DOHH2 (cell line): ENCODE data around the gene TDRD7.

ENCODE experiments used
- H3F3A ChIP-seq: fragments of 200-600 bp; sonication (generic), shearing (Covaris generic); 2 replicates; pipeline ENCODE4 v1.6.0; 2016; ENCODE audit warnings: antibody characterized with exemption, mild to moderate bottlenecking; ENCODE audit not compliant: control insufficient read depth, insufficient read depth
- H3K27ac ChIP-seq: fragments of 200-600 bp; sonication (generic); 2 replicates; pipeline ENCODE4 v1.5.1; 2014; ENCODE audit warnings: low read depth, mild to moderate bottlenecking, low read length, moderate library complexity
- H3K27me3 ChIP-seq: fragments of 200-600 bp; sonication (generic); 2 replicates; pipeline ENCODE4 v1.6.1; 2014; ENCODE audit warnings: mild to moderate bottlenecking, low read length, mixed read lengths; ENCODE audit not compliant: control insufficient read depth
- H3K36me3 ChIP-seq: fragments of 200-600 bp; sonication (generic); 2 replicates; pipeline ENCODE4 v1.6.1; 2014; ENCODE audit warnings: mild to moderate bottlenecking, low read length, moderate library complexity, mixed read lengths; ENCODE audit not compliant: control insufficient read depth
- H3K4me1 ChIP-seq: fragments of 200-600 bp; sonication (generic); 2 replicates; pipeline ENCODE4 v1.6.1; 2014; ENCODE audit warnings: mild to moderate bottlenecking, low read length, mixed read lengths; ENCODE audit not compliant: control insufficient read depth
- H3K4me2 ChIP-seq: fragments of 200-600 bp; sonication (generic); 2 replicates; pipeline ENCODE4 v1.6.0; 2014; ENCODE audit warnings: mild to moderate bottlenecking, low read length, moderate library complexity
- H3K4me3 ChIP-seq: fragments of 200-600 bp; sonication (generic); 2 replicates; pipeline ENCODE4 v1.5.1; 2014; ENCODE audit warnings: mild to moderate bottlenecking, low read length, mixed read lengths
- H3K79me2 ChIP-seq: fragments of 200-600 bp; sonication (generic); 2 replicates; pipeline ENCODE4 v1.6.1; 2014; ENCODE audit warnings: mild to moderate bottlenecking, low read length, mixed read lengths; ENCODE audit not compliant: control insufficient read depth
- H3K9me2 ChIP-seq: fragments of 200-600 bp; sonication (generic); replicated peaks from 2 replicates; pipeline ENCODE4 v1.6.1; 2014; ENCODE audit warnings: mild to moderate bottlenecking, low read length, mixed read lengths; ENCODE audit not compliant: control insufficient read depth
- H3K9me3 ChIP-seq: fragments of 200-600 bp; sonication (generic); 2 replicates; pipeline ENCODE4 v1.6.1; 2014; ENCODE audit warnings: antibody characterized with exemption, low read length, mixed read lengths; ENCODE audit not compliant: control insufficient read depth, insufficient read depth
- H4K20me1 ChIP-seq: fragments of 200-600 bp; sonication (generic); 2 replicates; pipeline ENCODE4 v1.6.0; 2014; ENCODE audit warnings: low read depth, mild to moderate bottlenecking, antibody characterized with exemption, low read length, moderate library complexity; ENCODE audit not compliant: control insufficient read depth, insufficient read depth
- CTCF ChIP-seq: fragments of 200-600 bp; sonication (generic); IDR thresholded peaks from one replicate; pipeline ENCODE4 v1.5.1; 2014; ENCODE audit warnings: antibody characterized with exemption, mild to moderate bottlenecking, low read depth, low read length; ENCODE audit not compliant: poor library complexity, severe bottlenecking
- EZH2phosphoT487 ChIP-seq: fragments of 200-600 bp; sonication (generic); IDR thresholded peaks from 2 replicates; pipeline ENCODE4 v1.6.1; 2017; ENCODE audit warnings: borderline replicate concordance, mild to moderate bottlenecking, antibody characterized with exemption, low read length, moderate library complexity, mixed read lengths

Gene TDRD7

GRCh38 chr9:97405551-97405950 is 6.3 kb upstream of the TDRD7 start:
- Histone ChIP-seq H3K4me3 (no peak overlapping the region), H3F3A (no peaks in the 10 kb centered on the region), H3K9me2 (no peaks in the 10 kb centered on the region), H3K36me3 (no peaks in the 10 kb centered on the region), H4K20me1 (no peaks in the 10 kb centered on the region), H3K4me2 (no peak overlapping the region), H3K79me2 (no peaks in the 10 kb centered on the region), H3K27me3 (peaks cover 37% of the 10 kb centered on the region), H3K9me3 (no peaks in the 10 kb centered on the region), H3K4me1 (no peaks in the 10 kb centered on the region), H3K27ac (no peak overlapping the region)
- no peak for TF ChIP-seq EZH2phosphoT487
- TF ChIP-seq CTCF, result no peak

- Histone ChIP-seq H3F3A (no peaks in the 10 kb centered on the region), H3K27me3 (peaks cover 40% of the 10 kb centered on the region), H3K9me2 (no peaks in the 10 kb centered on the region), H3K4me2 (no peak overlapping the region), H3K4me1 (peaks cover 4% of the 10 kb centered on the region; the same call in 1 of the 2 replicates), H3K4me3 (no peak overlapping the region), H3K9me3 (no peaks in the 10 kb centered on the region), H3K27ac (no peak overlapping the region), H3K79me2 (no peaks in the 10 kb centered on the region), H3K36me3 (no peaks in the 10 kb centered on the region), H4K20me1 (no peaks in the 10 kb centered on the region)
- TF ChIP-seq EZH2phosphoT487, result no peak
- no peak for TF ChIP-seq CTCF
Measured at GRCh38 chr9:97406620-97407177, 5.2 kb upstream of the TDRD7 start.

- H3K4me3 ChIP-seq, result no peak overlapping the region
- TF ChIP-seq CTCF, result no peak
- TF ChIP-seq EZH2phosphoT487, result no peak
Measured at GRCh38 chr9:97408562-97408961, 3.3 kb upstream of the TDRD7 start.

GRCh38 chr9:97411440-97411788 is 482 bp upstream of the TDRD7 start:
- Histone ChIP-seq H3K9me2 (no peaks in the 10 kb centered on the region), H3K36me3 (no peaks in the 10 kb centered on the region), H3K9me3 (no peaks in the 10 kb centered on the region), H4K20me1 (no peaks in the 10 kb centered on the region), H3K27ac (no peak overlapping the region), H3K4me2 (peak overlapping the region; percentile 65), H3K27me3 (peaks cover 33% of the 10 kb centered on the region), H3F3A (peaks cover 10% of the 10 kb centered on the region), H3K4me3 (peak overlapping the region; percentile 85), H3K4me1 (peaks cover 16% of the 10 kb centered on the region), H3K79me2 (no peaks in the 10 kb centered on the region; the same call in 1 of the 2 replicates)
- TF ChIP-seq CTCF, result no peak
- no peak for TF ChIP-seq EZH2phosphoT487

More at GRCh38 chr9:97408562-97408961, 3.3 kb upstream of the TDRD7 start:
- no peak overlapping the region for H3K4me2 ChIP-seq
- no peaks in the 10 kb centered on the region for H3K36me3 ChIP-seq
- no peaks in the 10 kb centered on the region for H3K9me3 ChIP-seq
- no peaks in the 10 kb centered on the region for H3K79me2 ChIP-seq
- peaks cover 10% of the 10 kb centered on the region for H3F3A ChIP-seq
- no peaks in the 10 kb centered on the region for H4K20me1 ChIP-seq
- no peaks in the 10 kb centered on the region for H3K9me2 ChIP-seq
- H3K27me3 ChIP-seq, result peaks cover 40% of the 10 kb centered on the region
- no peak overlapping the region for H3K27ac ChIP-seq
- peaks cover 15% of the 10 kb centered on the region for H3K4me1 ChIP-seq
